Sigmoid colon (tissue), 7 donors: ENCODE data around the gene SPDL1. TPM values are rescaled to one million over a fixed set of nuclear protein-coding genes. Genes with fewer than 3 reads are reported as not detected.

Source experiments
- DNase-seq: peaks from one replicate; pipeline ENCODE4 v3.0.0-alpha.2; 2019
- H3K27ac ChIP-seq, 4 donors: fragments of 200-600 bp; sonication (generic); one replicate each; pipeline ENCODE4 v1.5.1; 2016 to 2019; ENCODE audit warnings: mild to moderate bottlenecking in 1 of 4
- H3K27me3 ChIP-seq, 3 donors: fragments of 200-600 bp; sonication (generic); one replicate each; pipeline ENCODE4 v1.5.1; 2019; ENCODE audit warnings: mild to moderate bottlenecking in 1 of 3
- H3K36me3 ChIP-seq, 4 donors: fragments of 200-600 bp; sonication (generic); one replicate each; pipeline ENCODE4 v1.5.1; 2016 to 2019
- H3K4me1 ChIP-seq, 4 donors: fragments of 200-600 bp; sonication (generic); one replicate each; pipeline ENCODE4 v1.5.1; 2017 to 2019
- H3K4me3 ChIP-seq, 4 donors: fragments of 200-600 bp; sonication (generic); one replicate each; pipeline ENCODE4 v1.5.1; 2017 to 2019; ENCODE audit warnings: mild to moderate bottlenecking in 2 of 4, moderate library complexity in 1 of 4
- H3K9me3 ChIP-seq, 4 donors: fragments of 200-600 bp in 3 of 4; sonication (generic) in 3 of 4; one replicate each; pipeline versions ENCODE4 v1.5.1 to v1.6.1; 2013 to 2019
- CTCF ChIP-seq, 4 experiments: fragments of 450-650 bp in 3 of 4; fragments of 200-600 bp in 1 of 4; IDR thresholded peaks; one replicate each; pipeline ENCODE4 v1.5.1; 2016 to 2019; ENCODE audit warnings: antibody characterized with exemption in 4 of 4, mild to moderate bottlenecking in 3 of 4, moderate library complexity in 2 of 4
- EP300 ChIP-seq, 4 donors: sonication (generic); formaldehyde crosslinking; IDR thresholded peaks; one replicate each; pipeline ENCODE4 v1.6.1; 2017; ENCODE audit warnings: antibody characterized with exemption in 4 of 4
- POLR2A ChIP-seq, 2 donors: fragments of 450-650 bp; IDR thresholded peaks; one replicate each; pipeline ENCODE4 v1.6.1; 2016; ENCODE audit warnings: antibody characterized with exemption in 2 of 2, mild to moderate bottlenecking in 2 of 2, moderate library complexity in 2 of 2
- POLR2AphosphoS5 ChIP-seq, 4 donors: sonication (generic); formaldehyde crosslinking; IDR thresholded peaks; one replicate each; pipeline ENCODE4 v1.6.1; 2017; ENCODE audit warnings: antibody characterized with exemption in 4 of 4
- WGBS, 2 donors: extraction: QIAGEN DNeasy Blood & Tissue Kit; methylation state at CpG; one replicate each; pipeline ENCODE4 v1.1.7; 2013; 5-methylcytosine and 5-hydroxymethylcytosine counted together
- intact Hi-C: fragments of 100-400 bp; cut with DNase I; formaldehyde crosslinking; loops from one replicate; pipeline ENCODE4 v1.15.1; 2023
- polyA plus RNA-seq, 3 donors: library from polyadenylated mRNA; stranded (reverse); fragments of 200-250 nt; gene quantifications; one replicate each; pipeline ENCODE4 v1.2.3, GENCODE V29; 2013
- total RNA-seq, 4 donors: library from RNA; depleted of rRNA; stranded (reverse); fragments of >200 nt; gene quantifications; one replicate each; pipeline ENCODE4 v1.1.0, GENCODE V29; 2016
- donor health status: healthy with polysubstance abuse.
- donor health status: Bipolar disorder and iron deficiency.
- donor health status: healthy.

SPDL1 gene
- total and polyA plus RNA-seq, 7 donors, result 3.0 to 14.7 (median 8.0) TPM

DNA sequence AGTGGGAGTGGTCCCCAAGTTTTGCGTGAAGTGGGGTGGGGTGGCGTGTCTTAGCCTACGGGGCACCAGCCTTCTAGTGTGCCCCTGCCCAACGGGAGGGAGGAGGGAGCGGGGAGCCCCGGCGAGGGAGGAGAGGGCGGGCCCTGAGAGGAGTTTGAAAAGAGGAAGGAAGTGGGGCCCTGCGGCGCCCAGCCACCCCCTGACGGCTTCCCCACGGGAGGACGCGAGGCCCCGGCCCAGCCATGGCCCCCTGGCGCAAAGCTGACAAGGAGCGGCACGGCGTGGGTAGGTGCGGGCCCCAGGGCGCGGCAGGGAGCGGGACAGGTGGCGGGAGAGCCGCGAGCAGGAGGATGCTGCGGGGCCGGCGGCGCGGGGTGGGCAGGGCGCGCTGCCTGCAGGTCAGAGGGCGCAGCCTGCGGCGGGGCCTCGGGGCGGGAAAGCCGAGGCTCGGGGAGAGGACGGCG, 53.5 kb downstream of the SPDL1 start, which contains the start of gene DOCK2:
TSS of gene DOCK2 (plus strand) at position 191 of the 464 bp plus-strand sequence. CDS start at position 243, 52 bp downstream.
- 1 to 8% methylated on average over 42 of the region's 42 CpGs for WGBS, 2 donors

GRCh38 chr5:169637549-169638121, 54.1 kb downstream of the SPDL1 start:
- Histone ChIP-seq H3K27ac (peak overlapping the region; percentile 38 to 49 (median 46)), H3K4me1 (peaks cover 0 to 6% (median 5%) of the 10 kb centered on the region in 4 donors), H3K4me3 (peak overlapping the region in 3 of 4 donors; percentile 29 to 49 (median 43)), H3K27me3 (peaks cover 5 to 22% (median 10%) of the 10 kb centered on the region in 3 donors), H3K36me3 (no peaks in the 10 kb centered on the region), H3K9me3 (no peaks in the 10 kb centered on the region)
- intact Hi-C loops, result no loop called here
- no peak for DNase-seq
- WGBS, 2 donors, result 10 to 25% methylated on average over 18 of the region's 18 CpGs
- no peak for TF ChIP-seq POLR2A (IDR thresholded peaks at IDR 0.05)
- no peak for TF ChIP-seq CTCF (IDR thresholded peaks at IDR 0.05)
- no peak for TF ChIP-seq POLR2AphosphoS5 (IDR thresholded peaks at IDR 0.05)
- no peak for TF ChIP-seq EP300 (IDR thresholded peaks at IDR 0.05)

More for the DNA sequence above, 53.5 kb downstream of the SPDL1 start, which contains the start of gene DOCK2:
- DNase-seq, result peak; percentile 77
- intact Hi-C loops, result no loop called here
- Histone ChIP-seq H3K4me1 (peaks cover 0 to 6% (median 5%) of the 10 kb centered on the region in 4 donors), H3K4me3 (peak within 1 kb of the TSS in 3 of 4 donors; percentile 29 to 49 (median 43)), H3K36me3 (no peaks in the 10 kb centered on the region), H3K27ac (peak within 1 kb of the TSS; percentile 38 to 49 (median 46)), H3K27me3 (peaks cover 5 to 22% (median 10%) of the 10 kb centered on the region in 3 donors), H3K9me3 (no peaks in the 10 kb centered on the region)
- TF ChIP-seq EP300 (IDR thresholded peaks at IDR 0.05) (no peak), CTCF (IDR thresholded peaks at IDR 0.05) (no peak)

- no peaks in the 10 kb centered on the region for H3K9me3 ChIP-seq
- TF ChIP-seq POLR2A (IDR thresholded peaks at IDR 0.05) (no peak), EP300 (IDR thresholded peaks at IDR 0.05) (no peak), POLR2AphosphoS5 (IDR thresholded peaks at IDR 0.05) (no peak), CTCF (IDR thresholded peaks at IDR 0.05) (no peak)
- H3K27me3 ChIP-seq, result peaks cover 5 to 17% (median 10%) of the 10 kb centered on the region in 3 donors
- intact Hi-C loops, result no loop called here
- 16 to 46% methylated on average over 6 of the region's 6 CpGs for WGBS, 2 donors
- H3K4me1 ChIP-seq, result peaks cover 0 to 6% (median 5%) of the 10 kb centered on the region in 4 donors
- H3K27ac ChIP-seq, result no peak overlapping the region
- no peak for DNase-seq
- H3K4me3 ChIP-seq, result no peak overlapping the region
- no peaks in the 10 kb centered on the region for H3K36me3 ChIP-seq
Observed at GRCh38 chr5:169641253-169641652, 57.7 kb downstream of the SPDL1 start.

DNA sequence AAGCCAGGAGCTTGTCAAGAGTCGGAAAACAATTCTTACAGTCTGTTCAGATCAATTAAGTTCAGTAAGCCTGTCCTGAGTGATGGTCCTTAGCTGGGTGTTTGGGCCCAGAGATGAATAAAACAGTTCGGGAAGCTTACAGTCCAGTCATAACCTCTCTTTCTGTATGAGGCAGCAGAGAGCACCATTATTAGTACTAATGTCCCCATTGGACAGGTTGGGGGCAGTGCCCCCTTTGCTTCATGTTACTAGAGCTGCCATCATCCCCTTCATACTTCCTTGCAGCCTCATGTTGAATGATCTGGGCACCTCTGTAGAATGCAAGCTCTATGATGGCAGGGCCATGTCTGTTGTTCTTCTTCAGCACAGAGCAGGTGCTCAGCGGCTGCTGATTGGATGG, 63.3 kb downstream of the SPDL1 start:
- H3K27ac ChIP-seq, result no peak overlapping the region
- DNase-seq, result no peak
- peaks cover 0 to 12% (median 4%) of the 10 kb centered on the region in 4 donors for H3K4me1 ChIP-seq
- H3K4me3 ChIP-seq, result no peak overlapping the region
- TF ChIP-seq POLR2AphosphoS5 (IDR thresholded peaks at IDR 0.05) (no peak), EP300 (IDR thresholded peaks at IDR 0.05) (no peak), POLR2A (IDR thresholded peaks at IDR 0.05) (no peak), CTCF (IDR thresholded peaks at IDR 0.05) (no peak)
- intact Hi-C loops, result no loop called here
- no peaks in the 10 kb centered on the region for H3K27me3 ChIP-seq
- no peaks in the 10 kb centered on the region for H3K36me3 ChIP-seq
- 82 to 89% methylated on average over 3 of the region's 3 CpGs for WGBS, 2 donors
- H3K9me3 ChIP-seq, result no peaks in the 10 kb centered on the region
